Measurements from ENCODE around the gene PHLPP1. TPM values are rescaled to one million over a fixed set of nuclear protein-coding genes. Genes with fewer than 3 reads are reported as not detected.

The PHLPP1 gene
- total RNA-seq, 1 experiment from 2014 or later = 39.9 TPM

DNA sequence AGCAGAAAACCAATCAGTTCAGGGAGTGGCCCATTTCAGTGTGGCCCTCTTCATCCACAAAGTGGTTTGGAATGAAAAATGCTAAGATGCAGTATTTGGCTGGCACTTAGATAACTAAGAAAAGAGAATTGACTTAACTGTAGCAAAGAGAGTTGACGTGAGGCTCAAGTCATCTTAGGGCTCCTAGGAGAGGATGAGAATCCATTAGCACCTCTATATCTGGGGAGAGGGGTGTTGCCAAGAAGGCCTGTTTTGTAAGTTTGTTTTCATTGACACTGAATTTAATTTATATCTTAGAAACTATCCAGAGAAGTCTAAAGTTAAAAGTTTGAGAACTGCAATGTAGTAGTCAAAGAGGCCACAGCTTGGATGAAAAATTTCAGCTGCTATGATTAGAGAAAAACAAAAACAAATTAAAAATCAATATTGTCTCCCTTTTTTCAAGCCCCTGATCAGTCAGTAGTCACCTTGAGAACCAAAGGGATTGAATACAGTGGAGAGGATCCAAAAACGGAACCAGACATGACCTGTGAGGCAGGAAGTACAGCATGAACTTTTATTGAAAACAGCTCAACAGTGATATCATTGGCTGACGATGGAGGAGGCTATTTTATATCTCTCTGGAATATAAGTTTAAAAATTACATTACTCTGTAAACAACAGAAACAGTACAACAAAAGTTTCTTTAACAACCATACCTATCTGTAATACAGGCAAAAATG, 52.7 kb downstream of the PHLPP1 start:
- Histone ChIP-seq H4K5ac (ENCODE audit: insufficient read length, low read depth, low read length) (no peak overlapping the region), H3K27me3 (ENCODE audit: insufficient read depth, low read length) (no peaks in the 10 kb centered on the region), H4K8ac (replicated peaks; ENCODE audit: insufficient read length, low read depth, low read length) (no peak overlapping the region), H3K23ac (ENCODE audit: insufficient read length, low read depth, low read length) (no peak overlapping the region), H2BK20ac (ENCODE audit: low read depth, low read length, poor library complexity, severe bottlenecking) (no peak overlapping the region), H3K4me1 (ENCODE audit: insufficient read depth, low read length) (peaks cover 22% of the 10 kb centered on the region), H3K9me3 (ENCODE audit: control insufficient read depth, low read depth, low read length) (no peaks in the 10 kb centered on the region), H3T11ph (ENCODE audit: low read length) (no peak overlapping the region), H2AFZ (ENCODE audit: low read length) (no peak overlapping the region), H2AK5ac (ENCODE audit: insufficient read length, low read length) (no peak overlapping the region), H3K18ac (ENCODE audit: insufficient read length, low read depth, low read length) (no peak overlapping the region), H3K4ac (ENCODE audit: low read depth, low read length) (no peak overlapping the region), H3K23me2 (ENCODE audit: insufficient read length, low read depth, low read length, poor library complexity, severe bottlenecking) (peaks cover 3% of the 10 kb centered on the region), H2BK5ac (ENCODE audit: insufficient read length, low read length) (no peak overlapping the region), H2BK12ac (ENCODE audit: insufficient read length, low read depth, low read length) (no peak overlapping the region), H3K14ac (ENCODE audit: insufficient read depth, low read length) (no peak overlapping the region), H2BK15ac (ENCODE audit: low read depth, low read length) (no peak overlapping the region), H3K79me2 (ENCODE audit: insufficient read depth, low read length) (peaks cover 55% of the 10 kb centered on the region; the same call in 1 of the 2 replicates), H4K20me1 (ENCODE audit: control insufficient read depth, insufficient read depth, insufficient read length) (no peaks in the 10 kb centered on the region), H2BK120ac (ENCODE audit: low read depth, low read length, poor library complexity, severe bottlenecking) (no peak overlapping the region), H3K79me1 (ENCODE audit: insufficient read depth, low read depth, low read length, poor library complexity, severe bottlenecking) (peaks cover 11% of the 10 kb centered on the region), H4K91ac (ENCODE audit: insufficient read length, low read depth, low read length) (no peak overlapping the region), H3K27ac (ENCODE audit: insufficient read length, low read depth, low read length) (no peak overlapping the region), H3K9ac (ENCODE audit: extremely low read depth, insufficient read length, low read length) (no peak overlapping the region), H3K56ac (ENCODE audit: insufficient read length, low read depth, low read length) (no peak overlapping the region), H3K4me2 (ENCODE audit: insufficient read depth, insufficient read length, low read length) (no peak overlapping the region)
- DNase-seq = no peak
- H3K36me3 Mint-ChIP-seq (ENCODE audit: insufficient read depth in 1 of 3, low read depth in 3 of 3) = peaks cover 4 to 5% (median 4%) of the 10 kb centered on the region in 3 experiments; a peak in 6 of 7 replicates
- no peaks in the 10 kb centered on the region for H3K9me3 Mint-ChIP-seq
- no CpG with 5 or more reads among the region's 3 CpGs for WGBS (ENCODE audit: extremely low coverage, insufficient read length, low lambda C conversion rate)
- no peak overlapping the region for H3K4me3 Mint-ChIP-seq
- no peaks in the 10 kb centered on the region for H3K27me3 Mint-ChIP-seq (ENCODE audit: low read depth)
- TF ChIP-seq, protein P1, sequence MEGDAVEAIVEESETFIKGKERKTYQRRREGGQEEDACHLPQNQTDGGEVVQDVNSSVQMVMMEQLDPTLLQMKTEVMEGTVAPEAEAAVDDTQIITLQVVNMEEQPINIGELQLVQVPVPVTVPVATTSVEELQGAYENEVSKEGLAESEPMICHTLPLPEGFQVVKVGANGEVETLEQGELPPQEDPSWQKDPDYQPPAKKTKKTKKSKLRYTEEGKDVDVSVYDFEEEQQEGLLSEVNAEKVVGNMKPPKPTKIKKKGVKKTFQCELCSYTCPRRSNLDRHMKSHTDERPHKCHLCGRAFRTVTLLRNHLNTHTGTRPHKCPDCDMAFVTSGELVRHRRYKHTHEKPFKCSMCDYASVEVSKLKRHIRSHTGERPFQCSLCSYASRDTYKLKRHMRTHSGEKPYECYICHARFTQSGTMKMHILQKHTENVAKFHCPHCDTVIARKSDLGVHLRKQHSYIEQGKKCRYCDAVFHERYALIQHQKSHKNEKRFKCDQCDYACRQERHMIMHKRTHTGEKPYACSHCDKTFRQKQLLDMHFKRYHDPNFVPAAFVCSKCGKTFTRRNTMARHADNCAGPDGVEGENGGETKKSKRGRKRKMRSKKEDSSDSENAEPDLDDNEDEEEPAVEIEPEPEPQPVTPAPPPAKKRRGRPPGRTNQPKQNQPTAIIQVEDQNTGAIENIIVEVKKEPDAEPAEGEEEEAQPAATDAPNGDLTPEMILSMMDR (conservative IDR thresholded peaks at IDR 0.05) = no peak
- H3K27ac Mint-ChIP-seq = peak overlapping the region in 2 of 3 experiments; percentile 65 to 84; a peak in 6 of 7 replicates
- peaks cover 51% of the 10 kb centered on the region in 2 experiments for H3K4me1 Mint-ChIP-seq

Measured in H9 (cell line).